ENCODE results near the gene ZFP28. TPM values are rescaled to one million over a fixed set of nuclear protein-coding genes. Genes with fewer than 3 reads are reported as not detected.

The ZFP28 gene
- total and polyA plus RNA-seq, 2 of the 4 experiments (the other 2 are of a cell fraction), result 3.0 to 6.5 TPM

DNA sequence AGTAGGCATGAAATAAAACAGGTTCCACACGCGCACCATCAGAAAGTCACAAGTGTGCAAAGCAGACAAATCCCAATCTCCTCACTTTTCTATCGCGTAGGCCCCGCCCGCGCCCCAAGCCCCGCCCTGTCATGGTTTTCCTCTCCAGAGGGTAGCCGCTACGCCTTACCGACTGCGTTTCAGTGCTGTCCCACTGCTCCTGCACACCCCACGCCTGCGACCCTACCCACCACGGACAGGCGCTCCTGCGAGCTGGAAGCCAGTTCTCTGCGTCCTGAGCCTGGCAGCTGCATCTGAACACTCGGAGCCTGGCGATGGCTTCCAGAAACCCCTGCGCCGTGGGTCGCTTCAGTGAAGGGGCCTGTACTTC lies 28.1 kb downstream of the ZFP28 start:
- H2AK9ac ChIP-seq (replicated peaks; ENCODE audit: low read depth, low read length, poor library complexity), result peak overlapping the region; percentile 80
- intact Hi-C loops (cut with micrococcal nuclease) (loop anchor here (1.0 kb wide), 1 partner anchor 29 kb away; the partner anchor contains the start of gene ZFP28), dilution Hi-C loops (cut with HindIII; ENCODE audit: low sequenced_read_pairs, unreplicated experiment) (no loop called here), in situ Hi-C loops (cut with MboI; ENCODE audit: low sequenced_read_pairs) (no loop called here)
- no peaks in the 10 kb centered on the region for H3K9me1 ChIP-seq (ENCODE audit: insufficient read depth, low read length)
- peaks cover 16% of the 10 kb centered on the region for H3K36me3 ChIP-seq (ENCODE audit: control insufficient read depth, insufficient read depth, low read length)
- H2BK20ac ChIP-seq (ENCODE audit: low read depth, low read length), result no peak overlapping the region
- H4K5ac ChIP-seq (ENCODE audit: low read depth, low read length), result peak overlapping the region; percentile 97
- no peak overlapping the region for H2BK15ac ChIP-seq (ENCODE audit: low read depth, low read length)
- CTCF ChIA-PET, result no interaction called here
- TF ChIP-seq, protein P1, sequence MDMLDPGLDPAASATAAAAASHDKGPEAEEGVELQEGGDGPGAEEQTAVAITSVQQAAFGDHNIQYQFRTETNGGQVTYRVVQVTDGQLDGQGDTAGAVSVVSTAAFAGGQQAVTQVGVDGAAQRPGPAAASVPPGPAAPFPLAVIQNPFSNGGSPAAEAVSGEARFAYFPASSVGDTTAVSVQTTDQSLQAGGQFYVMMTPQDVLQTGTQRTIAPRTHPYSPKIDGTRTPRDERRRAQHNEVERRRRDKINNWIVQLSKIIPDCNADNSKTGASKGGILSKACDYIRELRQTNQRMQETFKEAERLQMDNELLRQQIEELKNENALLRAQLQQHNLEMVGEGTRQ (IDR thresholded peaks at IDR 0.05; ENCODE audit: low read depth, low read length), result no peak
- TF ChIP-seq MAZ (IDR thresholded peaks at IDR 0.05; ENCODE audit: borderline replicate concordance, low read depth, low read length), result 0 out of 2 replicates have a peak, but pooled peaks have one; percentile 27
- H2AFZ ChIP-seq (replicated peaks; ENCODE audit: low read length, poor library complexity), result peak overlapping the region; percentile 100
- 0 out of 2 replicates have a peak overlapping the region, but pooled peaks have one; percentile 59 for H3K56ac ChIP-seq (ENCODE audit: extremely low read depth, insufficient read depth, low read length)
- peak overlapping the region; percentile 90 for H3K27ac ChIP-seq (ENCODE audit: insufficient read depth, low read length)
- peak overlapping the region; percentile 98 for H3K4me3 ChIP-seq (ENCODE audit: insufficient read depth, low read depth, low read length)
- H4K20me1 ChIP-seq (ENCODE audit: insufficient read depth, low read length), result no peaks in the 10 kb centered on the region
- H2BK120ac ChIP-seq (ENCODE audit: low read depth, low read length), result no peak overlapping the region
- peak overlapping the region; percentile 87 for H2BK5ac ChIP-seq (ENCODE audit: low read depth, low read length, poor library complexity, severe bottlenecking)
- POLR2A ChIA-PET (ENCODE audit: unreplicated experiment), result no interaction called here
- peak; percentile 71 for ATAC-seq (ENCODE audit: low read depth)
- peak overlapping the region; percentile 29; the same call in 1 of the 2 replicates for H2AK5ac ChIP-seq (ENCODE audit: low read depth, low read length)
- H3K9ac ChIP-seq (ENCODE audit: low read depth, low read length), result peak overlapping the region; percentile 94
- H3K9me3 ChIP-seq (ENCODE audit: control insufficient read depth, insufficient read depth, low read length), result peaks cover 59% of the 10 kb centered on the region
- peak overlapping the region; percentile 98 for H3K14ac ChIP-seq (replicated peaks; ENCODE audit: low read depth, low read length)
- peak overlapping the region; percentile 78; the same call in 1 of the 2 replicates for H4K91ac ChIP-seq (ENCODE audit: insufficient read depth, low read depth, low read length)
- peak overlapping the region; percentile 90 for H3K4me2 ChIP-seq (ENCODE audit: low read depth, low read length)
- H3K23ac ChIP-seq (ENCODE audit: low read depth, low read length), result peak overlapping the region; percentile 85; the same call in 1 of the 2 replicates
- no peaks in the 10 kb centered on the region for H3K27me3 ChIP-seq (ENCODE audit: control insufficient read depth, insufficient read depth, low read length)
- 0% methylated on average over 15 of the region's 23 CpGs; no CpG with 5 or more reads in 1 of the 2 experiments for WGBS, 2 experiments (ENCODE audit: extremely low coverage in 2 of 2, insufficient read length in 1 of 2)
- peak overlapping the region; percentile 75 to 93; a peak in 3 of 4 replicates for H4K8ac ChIP-seq (ENCODE audit: low read depth in 2 of 2, low read length in 2 of 2)
- no TSS peak for BruUV-seq (replicated peaks)
- H3K79me1 ChIP-seq (ENCODE audit: low read depth in 1 of 2, low read length in 2 of 2), result peaks cover 6 to 16% of the 10 kb centered on the region in 2 experiments; a peak in 3 of 4 replicates
- H3K4ac ChIP-seq (ENCODE audit: low read depth, low read length), result peak overlapping the region; percentile 91
- peak overlapping the region; percentile 82 for H3K18ac ChIP-seq (ENCODE audit: low read depth, low read length)
- no peak for DNase-seq
- no peaks in the 10 kb centered on the region for H3K4me1 ChIP-seq (ENCODE audit: control insufficient read depth, insufficient read depth, low read length)
